Neural progenitor cell (in vitro differentiated cells): ENCODE measurements around the gene ATP6V1E1. TPM values are rescaled to one million over a fixed set of nuclear protein-coding genes. Genes with fewer than 3 reads are reported as not detected.
"Not testable (repeated sequence)": the region's sequence is repeated elsewhere in the genome, so short reads cannot be mapped to it uniquely, and the experiment has no call there.

Experiments used
- DNase-seq: peaks from one replicate; pipeline ENCODE4 v3.0.0-alpha.2; 2016; ENCODE audit warnings: low spot score
- H2AFZ ChIP-seq: fragments of 200-600 bp; sonication (generic); replicated peaks from 2 replicates; pipeline ENCODE4 v1.6.1; 2016; ENCODE audit warnings: antibody characterized with exemption
- H3F3A ChIP-seq: fragments of 200-600 bp; sonication (generic); 2 replicates; pipeline ENCODE4 v1.6.1; 2016; ENCODE audit warnings: antibody characterized with exemption, low read depth
- H3K27ac ChIP-seq: fragments of 200-600 bp; sonication (generic); 2 replicates; pipeline ENCODE4 v1.5.1; 2016; ENCODE audit warnings: mild to moderate bottlenecking
- H3K27me3 ChIP-seq: fragments of 200-600 bp; sonication (generic); 2 replicates; pipeline ENCODE4 v1.6.1; 2016; ENCODE audit warnings: mild to moderate bottlenecking, moderate library complexity
- H3K36me3 ChIP-seq: fragments of 200-600 bp; sonication (generic); 2 replicates; pipeline ENCODE4 v1.5.1; 2016
- H3K4me1 ChIP-seq: fragments of 200-600 bp; sonication (generic); 2 replicates; pipeline ENCODE4 v1.6.1; 2016; ENCODE audit warnings: mixed run types
- H3K4me2 ChIP-seq: fragments of 200-600 bp; sonication (generic); 2 replicates; pipeline ENCODE4 v1.6.1; 2016
- H3K4me3 ChIP-seq: fragments of 200-600 bp; sonication (generic); 2 replicates; pipeline ENCODE4 v1.5.1; 2016
- H3K79me2 ChIP-seq: fragments of 200-600 bp; sonication (generic); 2 replicates; pipeline ENCODE4 v1.6.1; 2016; ENCODE audit warnings: low read depth
- H3K9ac ChIP-seq: fragments of 200-600 bp; sonication (generic); 2 replicates; pipeline ENCODE4 v1.6.1; 2016
- H3K9me3 ChIP-seq: fragments of 200-600 bp; sonication (generic); 2 replicates; pipeline ENCODE4 v1.5.1; 2016; ENCODE audit warnings: low read depth
- H4K20me1 ChIP-seq: fragments of 200-600 bp; sonication (generic); 2 replicates; pipeline ENCODE4 v1.6.1; 2016; ENCODE audit warnings: low read depth
- H3K27ac Mint-ChIP-seq: 3 replicates; pipeline ENCODE4 v1.8.0; 2021; ENCODE audit warnings: mixed read lengths
- H3K27me3 Mint-ChIP-seq: 2 replicates; pipeline ENCODE4 v1.8.0; 2022; ENCODE audit warnings: low read depth, mild to moderate bottlenecking, inconsistent platforms, moderate library complexity, mixed read lengths; ENCODE audit not compliant: insufficient read depth
- H3K36me3 Mint-ChIP-seq: 3 replicates; pipeline ENCODE4 v1.8.0; 2021; ENCODE audit warnings: mixed read lengths
- H3K4me1 Mint-ChIP-seq: 3 replicates; pipeline ENCODE4 v1.8.0; 2021; ENCODE audit warnings: mixed read lengths
- H3K4me3 Mint-ChIP-seq: 3 replicates; pipeline ENCODE4 v1.8.0; 2021; ENCODE audit warnings: mild to moderate bottlenecking, moderate library complexity, mixed read lengths
- H3K9me3 Mint-ChIP-seq: 3 replicates; pipeline ENCODE4 v1.8.0; 2020; ENCODE audit warnings: mixed read lengths
- EZH2 ChIP-seq: fragments of 200-600 bp; sonication (generic); IDR thresholded peaks from 2 replicates; pipeline ENCODE4 v1.6.1; 2017; ENCODE audit warnings: antibody characterized with exemption, mild to moderate bottlenecking, moderate library complexity
- EZH2phosphoT487 ChIP-seq: fragments of 200-600 bp; sonication (generic); IDR thresholded peaks from 2 replicates; pipeline ENCODE4 v1.6.1; 2017; ENCODE audit warnings: antibody characterized with exemption
- total RNA-seq: library from RNA; depleted of rRNA; stranded (reverse); fragments of >200 nt; gene quantifications from 2 replicates; pipeline ENCODE4 v1.2.3, GENCODE V29; 2015; ENCODE audit warnings: low replicate concordance
- TF ChIP-seq, protein P1 (sequence below): fragments of 200-600 bp; sonication (generic); IDR thresholded peaks from 2 replicates; pipeline ENCODE4 v1.5.1; 2017; ENCODE audit warnings: antibody characterized with exemption, mild to moderate bottlenecking

The ATP6V1E1 gene
- total RNA-seq, 1 donor from 2014 or later = 87.1 TPM

GRCh38 chr22:17647991-17648390 lies 19.4 kb upstream of the ATP6V1E1 start:
- H3K4me1 ChIP-seq = no peaks in the 10 kb centered on the region
- H3K27me3 Mint-ChIP-seq = peaks cover 2% of the 10 kb centered on the region
- H3K9me3 ChIP-seq = no peaks in the 10 kb centered on the region
- no peak overlapping the region for H2AFZ ChIP-seq
- no peak overlapping the region for H3K4me3 Mint-ChIP-seq
- no peaks in the 10 kb centered on the region for H3K27me3 ChIP-seq
- H3K9me3 Mint-ChIP-seq = no peaks in the 10 kb centered on the region
- H3F3A ChIP-seq = peaks cover 9% of the 10 kb centered on the region
- H3K79me2 ChIP-seq = peaks cover 35% of the 10 kb centered on the region
- no peak overlapping the region for H3K4me3 ChIP-seq
- H3K4me2 ChIP-seq = no peak overlapping the region
- H3K27ac ChIP-seq = no peak overlapping the region
- H3K9ac ChIP-seq = no peak overlapping the region
- H3K36me3 ChIP-seq = no peaks in the 10 kb centered on the region
- no peak overlapping the region for H3K27ac Mint-ChIP-seq
- no peaks in the 10 kb centered on the region for H3K4me1 Mint-ChIP-seq
- no peaks in the 10 kb centered on the region for H4K20me1 ChIP-seq
- H3K36me3 Mint-ChIP-seq = peaks cover 1% of the 10 kb centered on the region
- DNase-seq = no peak
- no peak for TF ChIP-seq EZH2
- TF ChIP-seq EZH2phosphoT487 = no peak
- TF ChIP-seq, protein P1, sequence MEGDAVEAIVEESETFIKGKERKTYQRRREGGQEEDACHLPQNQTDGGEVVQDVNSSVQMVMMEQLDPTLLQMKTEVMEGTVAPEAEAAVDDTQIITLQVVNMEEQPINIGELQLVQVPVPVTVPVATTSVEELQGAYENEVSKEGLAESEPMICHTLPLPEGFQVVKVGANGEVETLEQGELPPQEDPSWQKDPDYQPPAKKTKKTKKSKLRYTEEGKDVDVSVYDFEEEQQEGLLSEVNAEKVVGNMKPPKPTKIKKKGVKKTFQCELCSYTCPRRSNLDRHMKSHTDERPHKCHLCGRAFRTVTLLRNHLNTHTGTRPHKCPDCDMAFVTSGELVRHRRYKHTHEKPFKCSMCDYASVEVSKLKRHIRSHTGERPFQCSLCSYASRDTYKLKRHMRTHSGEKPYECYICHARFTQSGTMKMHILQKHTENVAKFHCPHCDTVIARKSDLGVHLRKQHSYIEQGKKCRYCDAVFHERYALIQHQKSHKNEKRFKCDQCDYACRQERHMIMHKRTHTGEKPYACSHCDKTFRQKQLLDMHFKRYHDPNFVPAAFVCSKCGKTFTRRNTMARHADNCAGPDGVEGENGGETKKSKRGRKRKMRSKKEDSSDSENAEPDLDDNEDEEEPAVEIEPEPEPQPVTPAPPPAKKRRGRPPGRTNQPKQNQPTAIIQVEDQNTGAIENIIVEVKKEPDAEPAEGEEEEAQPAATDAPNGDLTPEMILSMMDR = no peak

GRCh38 chr22:17647452-17647851 lies 18.9 kb upstream of the ATP6V1E1 start:
- no peaks in the 10 kb centered on the region for H3K9me3 Mint-ChIP-seq

DNA sequence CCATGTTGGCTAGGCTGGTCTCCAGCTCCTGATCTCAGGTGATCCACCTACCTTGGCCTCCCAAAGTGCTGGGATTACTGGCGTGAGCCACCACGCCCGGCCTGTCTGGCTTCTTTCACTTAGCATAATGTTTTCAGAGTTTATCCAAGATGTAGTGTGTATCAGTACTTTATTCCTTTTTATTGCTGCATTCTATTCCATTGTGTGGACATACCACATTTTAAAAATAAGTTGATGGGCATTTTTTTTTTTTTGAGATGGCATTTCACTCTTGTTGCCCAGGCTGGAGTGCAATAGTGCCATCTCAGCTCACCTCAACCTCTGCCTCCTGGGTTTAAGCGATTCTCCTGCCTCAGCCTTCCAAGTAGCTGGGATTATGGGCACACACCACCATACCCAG lies 13.8 kb upstream of the ATP6V1E1 start:
- H3K27ac ChIP-seq, H2AFZ ChIP-seq, H4K20me1 ChIP-seq, H3K36me3 ChIP-seq, H3K9ac ChIP-seq, H3K4me1 ChIP-seq, H3K4me2 ChIP-seq, H3K9me3 ChIP-seq, H3K9me3 Mint-ChIP-seq, DNase-seq, H3K4me3 Mint-ChIP-seq, H3K27ac Mint-ChIP-seq, H3K27me3 ChIP-seq, H3K4me3 ChIP-seq, H3K27me3 Mint-ChIP-seq: not testable (repeated sequence)
- H3K4me1 Mint-ChIP-seq = peaks cover 18% of the 10 kb centered on the region
- peaks cover 11% of the 10 kb centered on the region for H3K36me3 Mint-ChIP-seq
- Histone ChIP-seq H3K79me2 (peaks cover 60% of the 10 kb centered on the region), H3F3A (peaks cover 25% of the 10 kb centered on the region)

More at GRCh38 chr22:17647452-17647851, 18.9 kb upstream of the ATP6V1E1 start:
- Histone ChIP-seq H3K27ac (no peak overlapping the region), H3K9me3 (no peaks in the 10 kb centered on the region), H4K20me1 (no peaks in the 10 kb centered on the region), H3K79me2 (peaks cover 41% of the 10 kb centered on the region), H3K4me2 (no peak overlapping the region), H2AFZ (no peak overlapping the region), H3F3A (peaks cover 9% of the 10 kb centered on the region), H3K4me3 (no peak overlapping the region), H3K27me3 (no peaks in the 10 kb centered on the region), H3K9ac (no peak overlapping the region), H3K4me1 (no peaks in the 10 kb centered on the region), H3K36me3 (no peaks in the 10 kb centered on the region)
- Mint-ChIP-seq H3K4me1 (no peaks in the 10 kb centered on the region), H3K27me3 (peaks cover 2% of the 10 kb centered on the region), H3K36me3 (peaks cover 4% of the 10 kb centered on the region), H3K4me3 (no peak overlapping the region), H3K27ac (no peak overlapping the region)
- no peak for DNase-seq
- TF ChIP-seq EZH2 = no peak

GRCh38 chr22:17641269-17641668 lies 12.7 kb upstream of the ATP6V1E1 start:
- peaks cover 18% of the 10 kb centered on the region for H3K4me1 Mint-ChIP-seq
- Histone ChIP-seq H3K4me2 (no peak overlapping the region), H4K20me1 (no peaks in the 10 kb centered on the region), H3K27ac (no peak overlapping the region), H3K27me3 (no peaks in the 10 kb centered on the region), H3F3A (peaks cover 32% of the 10 kb centered on the region), H3K9ac (no peak overlapping the region), H3K4me3 (no peak overlapping the region), H3K36me3 (no peaks in the 10 kb centered on the region), H2AFZ (no peak overlapping the region), H3K79me2 (peaks cover 52% of the 10 kb centered on the region), H3K4me1 (peaks cover 9% of the 10 kb centered on the region), H3K9me3 (no peaks in the 10 kb centered on the region)
- no peak overlapping the region for H3K27ac Mint-ChIP-seq
- TF ChIP-seq EZH2 (no peak), EZH2phosphoT487 (no peak)
- TF ChIP-seq, protein P1 = no peak
- H3K27me3 Mint-ChIP-seq = no peaks in the 10 kb centered on the region
- H3K9me3 Mint-ChIP-seq = no peaks in the 10 kb centered on the region
- H3K36me3 Mint-ChIP-seq = peaks cover 11% of the 10 kb centered on the region
- no peak for DNase-seq
- H3K4me3 Mint-ChIP-seq = peak overlapping the region; percentile 67
